Measurements from ENCODE around the gene GDPD3. TPM values are rescaled to one million over a fixed set of nuclear protein-coding genes. Genes with fewer than 3 reads are reported as not detected.

Gene GDPD3
- total RNA-seq, 2 donors from 2014 or later = 1.6 to 5.6 TPM

DNA sequence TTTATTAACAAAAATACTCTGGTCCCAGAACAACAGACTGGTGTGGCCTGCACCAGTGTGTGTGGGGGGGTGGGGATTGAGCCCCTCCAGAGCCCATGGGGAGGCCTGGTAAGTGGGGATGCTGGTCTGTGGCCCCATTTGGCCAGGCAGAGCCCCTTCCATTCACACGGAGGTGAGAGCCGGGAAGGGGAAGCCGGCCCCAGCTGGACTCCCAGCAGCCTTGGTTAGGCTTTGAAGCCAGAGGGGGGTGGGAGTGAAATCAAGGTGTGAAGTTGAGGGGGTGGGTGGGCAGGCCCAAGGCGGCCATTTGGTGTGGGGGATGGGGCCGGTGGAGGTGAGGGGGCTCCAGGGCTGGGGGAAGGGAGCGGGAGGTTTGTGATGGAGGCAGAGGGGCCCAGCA is 27.5 kb downstream of the GDPD3 start:
- no peak overlapping the region for H3K4me3 Mint-ChIP-seq
- DNase-seq (ENCODE audit: low spot score) = no peak
- peaks cover 6% of the 10 kb centered on the region for H3K36me3 Mint-ChIP-seq
- H3K27me3 Mint-ChIP-seq = no peaks in the 10 kb centered on the region
- H3K9me3 Mint-ChIP-seq = no peaks in the 10 kb centered on the region
- H3K27ac Mint-ChIP-seq = no peak overlapping the region
- peaks cover 11 to 17% of the 10 kb centered on the region in 2 donors for H3K4me1 Mint-ChIP-seq (ENCODE audit: low read depth in 2 of 2)
- ATAC-seq = no peak

DNA sequence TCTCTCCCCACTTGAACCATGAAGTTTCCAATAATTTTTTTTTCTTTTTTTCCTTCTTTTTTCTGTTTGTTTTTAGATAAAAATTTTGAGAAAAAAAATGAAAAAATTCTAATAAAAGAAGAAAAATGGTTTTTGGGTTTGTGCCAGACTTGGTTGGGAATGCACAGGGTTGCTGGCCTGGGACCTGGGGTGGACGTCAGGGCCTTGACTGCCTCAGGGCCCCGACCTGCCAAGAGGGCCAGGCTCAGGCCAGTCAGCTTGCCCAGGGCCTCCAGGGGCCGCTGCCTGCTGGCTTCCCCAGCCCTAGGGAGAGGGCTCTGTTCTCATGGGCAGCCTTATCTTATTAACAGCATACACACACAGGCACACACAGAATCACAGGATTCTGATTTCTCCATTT is 28.1 kb downstream of the GDPD3 start:
- peaks cover 6% of the 10 kb centered on the region for H3K36me3 Mint-ChIP-seq

DNA sequence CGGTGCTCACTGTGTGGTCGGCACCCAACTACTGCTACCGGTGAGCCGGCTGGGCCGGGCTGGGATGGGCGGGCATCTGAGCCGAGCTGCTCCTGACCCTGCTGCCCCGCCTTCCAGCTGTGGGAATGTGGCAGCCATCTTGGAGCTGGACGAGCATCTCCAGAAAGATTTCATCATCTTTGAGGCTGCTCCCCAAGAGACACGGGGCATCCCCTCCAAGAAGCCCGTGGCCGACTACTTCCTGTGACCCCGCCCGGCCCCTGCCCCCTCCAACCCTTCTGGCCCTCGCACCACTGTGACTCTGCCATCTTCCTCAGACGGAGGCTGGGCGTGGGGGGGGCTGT is 28.5 kb downstream of the GDPD3 start:
- Mint-ChIP-seq H3K9me3 (no peaks in the 10 kb centered on the region), H3K27ac (no peak overlapping the region), H3K36me3 (peaks cover 6% of the 10 kb centered on the region), H3K4me3 (no peak overlapping the region), H3K27me3 (no peaks in the 10 kb centered on the region), H3K4me1 (ENCODE audit: low read depth in 2 of 2) (peaks cover 7 to 13% of the 10 kb centered on the region in 2 donors)
- no peak for ATAC-seq
- no peak for DNase-seq (ENCODE audit: low spot score)

More for the DNA sequence above, 28.1 kb downstream of the GDPD3 start:
- ATAC-seq = no peak
- Mint-ChIP-seq H3K4me3 (no peak overlapping the region), H3K9me3 (no peaks in the 10 kb centered on the region), H3K27me3 (no peaks in the 10 kb centered on the region), H3K4me1 (ENCODE audit: low read depth in 2 of 2) (peaks cover 9 to 16% of the 10 kb centered on the region in 2 donors), H3K27ac (no peak overlapping the region)
- no peak for DNase-seq (ENCODE audit: low spot score)

DNA sequence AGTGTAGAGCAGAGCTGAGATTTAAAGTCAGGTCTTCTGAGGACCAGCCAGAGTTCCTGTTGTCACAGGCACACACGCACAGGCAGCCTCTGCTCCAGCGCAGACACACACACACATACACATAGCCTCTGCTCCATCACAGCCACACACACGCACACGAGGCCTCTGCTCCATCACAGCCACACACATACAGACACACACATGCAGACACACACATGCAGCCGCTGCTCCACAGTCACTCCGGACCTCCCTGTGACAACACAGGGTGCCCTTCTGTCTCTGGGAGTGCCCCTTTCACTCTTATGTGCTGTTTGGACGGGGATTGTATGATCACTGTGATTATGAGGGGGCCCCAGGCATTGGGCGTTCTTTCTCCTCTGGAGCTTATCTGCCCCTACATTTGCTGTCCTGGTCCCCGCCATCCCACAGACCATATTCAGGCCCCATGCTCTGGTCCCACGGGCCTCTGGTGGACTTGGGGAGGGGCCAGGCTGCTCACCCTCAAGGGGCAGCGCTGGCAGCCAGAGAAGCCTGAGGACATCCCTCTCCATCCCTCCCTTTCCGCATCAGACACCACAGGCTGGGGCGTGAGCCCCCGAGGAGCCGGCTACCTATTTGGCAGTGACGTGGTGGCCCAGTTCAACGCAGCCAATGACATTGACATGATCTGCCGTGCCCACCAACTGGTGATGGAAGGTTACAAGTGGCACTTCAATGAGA is 29.1 kb downstream of the GDPD3 start:
- H3K4me3 Mint-ChIP-seq = no peak overlapping the region
- H3K36me3 Mint-ChIP-seq = peaks cover 6% of the 10 kb centered on the region
- H3K4me1 Mint-ChIP-seq (ENCODE audit: low read depth in 2 of 2) = peaks cover 7 to 16% of the 10 kb centered on the region in 2 donors
- H3K9me3 Mint-ChIP-seq = no peaks in the 10 kb centered on the region
- H3K27me3 Mint-ChIP-seq = no peaks in the 10 kb centered on the region
- H3K27ac Mint-ChIP-seq = no peak overlapping the region
- ATAC-seq = peak; percentile 13 to 18
- no peak for DNase-seq (ENCODE audit: low spot score)

DNA sequence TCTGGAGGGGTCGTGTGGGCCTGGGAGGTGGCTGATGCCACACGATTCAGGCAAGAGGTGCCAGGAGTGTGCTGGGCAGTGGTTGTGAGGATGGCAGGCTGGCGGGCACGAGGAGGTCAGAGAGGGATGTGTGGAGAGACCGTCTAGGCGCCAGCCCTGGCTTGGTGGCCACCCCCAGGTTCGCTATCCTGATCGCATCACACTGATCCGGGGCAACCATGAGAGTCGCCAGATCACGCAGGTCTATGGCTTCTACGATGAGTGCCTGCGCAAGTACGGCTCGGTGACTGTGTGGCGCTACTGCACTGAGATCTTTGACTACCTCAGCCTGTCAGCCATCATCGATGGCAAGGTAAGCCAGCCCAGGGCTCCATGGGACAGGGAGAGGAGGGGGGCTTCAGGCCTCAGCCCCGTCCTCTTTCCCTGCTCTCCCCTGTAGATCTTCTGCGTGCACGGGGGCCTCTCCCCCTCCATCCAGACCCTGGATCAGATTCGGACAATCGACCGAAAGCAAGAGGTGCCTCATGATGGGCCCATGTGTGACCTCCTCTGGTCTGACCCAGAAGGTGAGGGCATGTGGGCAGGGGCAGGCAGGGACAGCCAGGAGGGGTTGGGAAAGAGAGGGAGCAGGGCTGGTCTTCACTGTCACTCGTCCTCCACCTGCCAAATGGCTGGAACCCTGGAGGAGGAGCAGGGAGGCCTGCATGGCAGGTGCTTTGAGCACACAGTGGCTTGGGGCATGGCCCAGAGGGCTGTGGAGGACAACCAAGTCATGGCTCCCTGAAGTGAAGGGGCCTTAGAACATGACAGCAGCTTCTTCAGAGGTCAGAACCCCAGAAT is 29.9 kb downstream of the GDPD3 start:
- Mint-ChIP-seq H3K4me3 (no peak overlapping the region), H3K9me3 (no peaks in the 10 kb centered on the region), H3K27ac (peak overlapping the region in 1 of 2 donors; percentile 7), H3K36me3 (peaks cover 6% of the 10 kb centered on the region), H3K4me1 (ENCODE audit: low read depth in 2 of 2) (peaks cover 7 to 15% of the 10 kb centered on the region in 2 donors), H3K27me3 (no peaks in the 10 kb centered on the region)
- DNase-seq (ENCODE audit: low spot score) (no peak), ATAC-seq (peak in 1 of 2 donors; percentile 6)

DNA sequence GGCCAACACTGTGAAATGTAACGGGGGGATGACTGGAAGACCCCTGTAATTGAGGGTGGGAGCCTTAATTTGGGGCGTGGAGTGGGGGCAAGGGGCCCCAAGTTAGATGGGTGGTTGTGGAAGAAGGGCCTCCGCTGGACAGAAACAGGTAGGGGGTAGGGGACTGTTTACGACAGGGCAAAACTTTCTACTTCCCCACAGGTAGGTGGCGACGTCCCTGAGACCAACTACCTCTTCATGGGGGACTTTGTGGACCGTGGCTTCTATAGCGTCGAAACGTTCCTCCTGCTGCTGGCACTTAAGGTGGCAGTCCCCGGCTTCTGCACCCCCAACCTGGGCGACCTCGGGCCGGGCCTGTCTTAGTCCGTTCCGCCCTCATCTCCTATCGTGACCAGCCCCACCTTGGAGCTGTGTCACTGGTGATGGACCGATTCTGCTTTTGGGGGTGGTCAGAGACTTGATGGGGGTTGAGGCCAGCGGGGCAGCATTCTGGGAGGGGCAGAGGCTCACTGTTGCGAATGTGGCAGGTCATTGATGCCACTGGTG is 30.7 kb downstream of the GDPD3 start:
- peaks cover 6% of the 10 kb centered on the region for H3K36me3 Mint-ChIP-seq
- H3K9me3 Mint-ChIP-seq = no peaks in the 10 kb centered on the region
- H3K4me3 Mint-ChIP-seq = no peak overlapping the region
- ATAC-seq (no peak), DNase-seq (ENCODE audit: low spot score) (no peak)
- H3K27ac Mint-ChIP-seq = peak overlapping the region in 1 of 2 donors; percentile 7
- H3K27me3 Mint-ChIP-seq = no peaks in the 10 kb centered on the region
- H3K4me1 Mint-ChIP-seq (ENCODE audit: low read depth in 2 of 2) = peaks cover 13 to 22% of the 10 kb centered on the region in 2 donors

DNA sequence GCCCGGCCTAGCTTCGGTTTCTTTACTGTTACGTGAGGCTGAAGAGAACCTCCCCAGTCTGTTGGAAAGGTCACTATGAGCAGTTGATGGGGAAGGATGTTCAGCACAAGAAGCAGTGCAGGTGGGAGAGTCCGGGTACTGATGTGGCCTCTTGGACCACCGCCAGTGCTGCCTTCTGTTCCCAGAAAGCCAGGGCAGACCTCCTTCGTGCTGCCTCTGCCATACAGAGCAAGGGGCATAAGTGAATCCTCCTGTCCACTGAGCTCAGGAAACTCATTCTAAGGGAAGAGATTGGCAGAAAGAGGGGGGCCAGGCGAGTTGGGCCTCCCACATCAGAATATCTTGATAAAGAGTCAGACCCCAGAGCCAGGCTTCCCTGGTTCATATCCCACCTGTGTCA is 33.9 kb downstream of the GDPD3 start:
- Mint-ChIP-seq H3K27ac (peak overlapping the region in 1 of 2 donors; percentile 27), H3K27me3 (no peaks in the 10 kb centered on the region), H3K4me1 (ENCODE audit: low read depth in 2 of 2) (peaks cover 20 to 46% of the 10 kb centered on the region in 2 donors), H3K9me3 (no peaks in the 10 kb centered on the region), H3K4me3 (no peak overlapping the region), H3K36me3 (peaks cover 16% of the 10 kb centered on the region)
- DNase-seq (ENCODE audit: low spot score) (no peak), ATAC-seq (no peak)

DNA sequence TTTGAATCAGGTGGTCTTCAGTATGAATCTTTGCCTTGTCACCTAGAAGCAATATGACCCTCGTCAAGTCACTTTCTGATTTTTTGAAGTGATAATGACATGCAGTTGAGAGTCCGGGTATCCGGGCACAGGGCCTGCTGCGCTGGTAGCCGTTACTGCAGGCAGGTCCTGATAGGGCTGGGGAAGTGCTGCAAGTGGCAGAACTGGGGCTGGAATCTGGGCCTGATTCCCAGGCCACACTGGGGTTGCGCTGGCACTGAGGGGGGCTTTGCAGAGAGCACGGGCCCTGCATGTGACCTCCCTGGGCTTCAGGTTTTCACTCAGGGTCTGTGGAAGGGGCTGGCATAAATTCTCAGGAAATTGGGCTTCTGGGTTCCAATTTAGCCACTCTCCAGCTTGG is 34.6 kb downstream of the GDPD3 start:
- DNase-seq (ENCODE audit: low spot score) (no peak), ATAC-seq (no peak)
- Mint-ChIP-seq H3K9me3 (no peaks in the 10 kb centered on the region), H3K27ac (peak overlapping the region in 1 of 2 donors; percentile 27), H3K36me3 (peaks cover 16% of the 10 kb centered on the region), H3K27me3 (no peaks in the 10 kb centered on the region), H3K4me3 (no peak overlapping the region), H3K4me1 (ENCODE audit: low read depth in 2 of 2) (peaks cover 20 to 43% of the 10 kb centered on the region in 2 donors)

DNA sequence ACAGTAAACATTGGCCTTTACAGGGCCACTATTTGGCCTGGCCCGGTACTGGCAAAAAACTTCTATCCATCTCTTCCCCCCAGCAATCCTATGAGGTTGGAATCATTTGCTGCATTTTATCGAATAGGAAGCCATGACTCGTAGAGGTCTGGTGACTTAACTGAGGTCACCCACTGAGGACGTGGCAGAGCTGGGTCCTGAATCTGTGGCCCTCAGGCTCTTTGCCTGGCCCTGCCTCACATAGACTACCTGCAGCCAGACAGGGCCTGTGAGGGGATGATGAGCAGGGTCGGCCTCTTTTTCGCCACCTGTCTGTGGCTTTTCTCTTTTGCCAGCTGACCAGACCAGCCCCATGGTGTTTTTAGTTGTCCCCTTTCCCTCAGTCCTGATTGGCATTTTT is 35.7 kb downstream of the GDPD3 start:
- no peak for DNase-seq (ENCODE audit: low spot score)

DNA sequence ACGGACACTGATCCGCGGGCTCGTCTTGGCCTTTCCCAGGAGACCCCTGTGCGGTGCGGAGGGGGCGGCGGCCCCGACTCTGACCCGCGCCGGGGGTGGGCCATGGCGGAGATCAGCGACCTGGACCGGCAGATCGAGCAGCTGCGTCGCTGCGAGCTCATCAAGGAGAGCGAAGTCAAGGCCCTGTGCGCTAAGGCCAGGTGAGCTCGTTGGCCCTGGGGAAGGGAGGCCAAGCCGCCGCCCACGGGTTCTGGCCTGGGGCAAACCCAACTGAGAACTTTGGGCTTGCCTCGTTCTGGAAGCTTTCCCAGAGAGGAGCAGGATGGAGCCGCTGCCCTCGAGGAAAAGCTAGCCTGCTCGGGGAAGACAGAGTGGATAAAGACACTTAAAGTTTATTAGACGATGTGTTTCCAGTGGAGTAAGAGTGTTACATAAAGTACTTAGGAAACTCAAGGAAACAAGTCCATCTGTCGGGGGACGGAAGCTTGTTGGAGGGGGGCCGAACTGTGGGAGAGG is 37.0 kb downstream of the GDPD3 start:
- peaks cover 15% of the 10 kb centered on the region for H3K36me3 Mint-ChIP-seq
- no peaks in the 10 kb centered on the region for H3K27me3 Mint-ChIP-seq
- DNase-seq (ENCODE audit: low spot score) = no peak
- H3K4me3 Mint-ChIP-seq = peak overlapping the region; percentile 97
- H3K27ac Mint-ChIP-seq = peak overlapping the region; percentile 92 to 94
- ATAC-seq = peak; percentile 52 to 54
- H3K9me3 Mint-ChIP-seq = no peaks in the 10 kb centered on the region
- H3K4me1 Mint-ChIP-seq (ENCODE audit: low read depth in 2 of 2) = peaks cover 20 to 38% of the 10 kb centered on the region in 2 donors

More for the DNA sequence above, 35.7 kb downstream of the GDPD3 start:
- peak overlapping the region; percentile 92 to 94 for H3K27ac Mint-ChIP-seq
- no peak for ATAC-seq
- H3K9me3 Mint-ChIP-seq = no peaks in the 10 kb centered on the region
- peak overlapping the region; percentile 97 for H3K4me3 Mint-ChIP-seq
- H3K27me3 Mint-ChIP-seq = no peaks in the 10 kb centered on the region
- peaks cover 16% of the 10 kb centered on the region for H3K36me3 Mint-ChIP-seq
- H3K4me1 Mint-ChIP-seq (ENCODE audit: low read depth in 2 of 2) = peaks cover 20 to 43% of the 10 kb centered on the region in 2 donors

DNA sequence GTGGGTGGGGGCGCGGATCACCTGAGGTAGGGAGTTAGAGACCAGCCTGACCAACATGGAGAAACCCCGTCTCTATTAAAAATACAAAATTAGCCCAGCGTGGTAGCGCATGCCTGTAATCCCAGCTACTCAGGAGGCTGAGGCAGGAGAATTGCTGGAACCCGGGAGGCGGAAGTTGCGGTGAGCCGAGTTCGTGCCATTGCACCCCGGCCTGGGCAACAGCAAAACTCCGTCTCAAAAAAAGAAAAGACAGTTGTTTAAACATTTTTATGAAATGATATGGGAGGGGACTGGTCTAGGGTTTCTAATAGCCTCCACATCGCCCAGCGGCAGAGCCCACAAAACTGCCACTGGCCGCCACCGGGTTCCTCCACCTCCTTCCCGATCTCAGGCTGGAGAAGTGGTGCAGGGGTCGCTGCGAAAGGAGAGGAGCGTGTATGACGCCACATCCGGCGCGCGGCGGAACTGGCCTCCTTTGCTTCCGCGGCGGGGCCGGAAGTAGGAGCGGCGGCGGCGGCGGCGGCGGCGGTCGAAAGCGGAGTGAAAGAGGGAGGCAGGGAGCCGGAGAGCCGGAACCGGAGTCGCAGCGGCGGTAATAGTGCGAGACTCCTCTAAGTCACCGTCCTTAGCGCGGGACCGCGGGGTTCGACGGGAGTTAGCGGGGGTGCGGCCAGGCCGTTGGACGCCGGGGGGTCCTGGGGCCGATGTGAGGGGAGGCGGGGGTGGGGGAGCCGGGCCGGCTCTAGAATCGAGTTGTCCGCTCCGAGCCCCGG is 37.6 kb downstream of the GDPD3 start, which contains the start of gene PPP4C:
TSS of gene PPP4C (plus strand) at position 492 of the 773 bp plus-strand sequence. CDS start 384 bp downstream, outside the sequence.
- peaks cover 20 to 38% of the 10 kb centered on the region in 2 donors for H3K4me1 Mint-ChIP-seq (ENCODE audit: low read depth in 2 of 2)
- peak within 1 kb of the TSS; percentile 92 to 94 for H3K27ac Mint-ChIP-seq
- peaks cover 15% of the 10 kb centered on the region for H3K36me3 Mint-ChIP-seq
- H3K27me3 Mint-ChIP-seq = no peaks in the 10 kb centered on the region
- DNase-seq (ENCODE audit: low spot score) = peak; percentile 94
- no peaks in the 10 kb centered on the region for H3K9me3 Mint-ChIP-seq
- H3K4me3 Mint-ChIP-seq = peak within 1 kb of the TSS; percentile 97
- peak; percentile 93 to 96 for ATAC-seq

DNA sequence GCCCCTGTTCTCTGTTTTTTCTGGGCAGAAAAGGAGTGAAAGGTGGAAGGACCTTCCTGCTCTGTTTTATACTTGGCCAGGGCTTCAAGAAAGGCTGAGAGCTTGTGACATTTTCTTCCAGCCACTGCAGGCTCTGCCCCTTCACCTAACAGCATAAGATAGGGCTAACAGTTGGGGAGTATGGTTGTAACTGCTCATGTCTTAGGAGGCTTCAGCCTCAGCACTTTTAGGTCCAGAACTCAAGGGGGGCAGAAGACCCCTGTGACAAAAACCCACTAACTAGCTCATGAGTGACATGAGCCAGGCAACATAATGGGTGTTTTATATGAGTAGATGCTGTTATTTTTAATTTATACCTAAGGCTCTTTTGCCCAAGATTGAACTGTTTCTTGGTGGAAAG is 42.8 kb downstream of the GDPD3 start:
- no peaks in the 10 kb centered on the region for H3K9me3 Mint-ChIP-seq
- no peak overlapping the region for H3K4me3 Mint-ChIP-seq
- no peak for ATAC-seq
- peaks cover 15 to 34% of the 10 kb centered on the region in 2 donors for H3K4me1 Mint-ChIP-seq (ENCODE audit: low read depth in 2 of 2)
- peaks cover 15% of the 10 kb centered on the region for H3K36me3 Mint-ChIP-seq
- no peak overlapping the region for H3K27ac Mint-ChIP-seq
- H3K27me3 Mint-ChIP-seq = no peaks in the 10 kb centered on the region
- no peak for DNase-seq (ENCODE audit: low spot score)
